GM10847 (cell line): ENCODE data around the gene ZNF836.
A peak's percentile ranks its signal among the peaks of the same experiment; 100 is the strongest.

Experiments
- POLR2A ChIP-seq: IDR thresholded peaks from 2 replicates; pipeline ENCODE4 v1.6.1; 2011; ENCODE audit not compliant: insufficient read length; ENCODE audit errors: extremely low read depth

The ZNF836 gene

DNA sequence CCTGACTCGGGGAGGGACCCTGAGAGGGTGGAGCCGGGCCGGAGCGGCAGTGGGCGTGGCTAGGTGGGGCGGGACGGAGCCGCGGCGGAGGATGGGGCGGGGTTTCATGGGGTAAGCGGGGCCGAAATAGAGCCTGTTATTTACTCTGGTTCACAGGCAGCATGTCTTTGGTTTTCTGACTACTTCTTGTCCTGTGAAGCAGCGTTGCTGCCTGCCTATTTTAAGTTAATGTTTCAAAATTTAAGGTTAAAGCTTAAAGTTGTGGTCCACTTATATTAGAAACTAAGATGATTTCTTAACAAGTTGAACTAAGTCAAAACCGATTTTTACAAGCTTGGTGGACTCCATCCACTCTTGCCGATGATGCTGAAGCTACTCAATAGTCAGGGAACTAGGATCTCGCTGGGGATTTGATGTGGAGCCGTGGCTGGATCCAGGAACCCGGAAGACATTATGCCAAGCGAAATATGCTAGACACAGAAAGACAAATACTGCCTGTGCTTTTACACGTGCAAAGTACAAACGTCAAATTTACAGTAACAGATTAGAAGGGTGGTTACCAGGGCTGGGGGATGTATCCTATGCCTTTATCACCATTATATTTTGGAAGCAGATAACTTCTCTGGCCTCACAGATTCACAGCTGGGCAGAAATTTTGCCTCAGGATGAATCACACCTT, 31.2 kb downstream of the ZNF836 start:
- TF ChIP-seq POLR2A = no peak

DNA sequence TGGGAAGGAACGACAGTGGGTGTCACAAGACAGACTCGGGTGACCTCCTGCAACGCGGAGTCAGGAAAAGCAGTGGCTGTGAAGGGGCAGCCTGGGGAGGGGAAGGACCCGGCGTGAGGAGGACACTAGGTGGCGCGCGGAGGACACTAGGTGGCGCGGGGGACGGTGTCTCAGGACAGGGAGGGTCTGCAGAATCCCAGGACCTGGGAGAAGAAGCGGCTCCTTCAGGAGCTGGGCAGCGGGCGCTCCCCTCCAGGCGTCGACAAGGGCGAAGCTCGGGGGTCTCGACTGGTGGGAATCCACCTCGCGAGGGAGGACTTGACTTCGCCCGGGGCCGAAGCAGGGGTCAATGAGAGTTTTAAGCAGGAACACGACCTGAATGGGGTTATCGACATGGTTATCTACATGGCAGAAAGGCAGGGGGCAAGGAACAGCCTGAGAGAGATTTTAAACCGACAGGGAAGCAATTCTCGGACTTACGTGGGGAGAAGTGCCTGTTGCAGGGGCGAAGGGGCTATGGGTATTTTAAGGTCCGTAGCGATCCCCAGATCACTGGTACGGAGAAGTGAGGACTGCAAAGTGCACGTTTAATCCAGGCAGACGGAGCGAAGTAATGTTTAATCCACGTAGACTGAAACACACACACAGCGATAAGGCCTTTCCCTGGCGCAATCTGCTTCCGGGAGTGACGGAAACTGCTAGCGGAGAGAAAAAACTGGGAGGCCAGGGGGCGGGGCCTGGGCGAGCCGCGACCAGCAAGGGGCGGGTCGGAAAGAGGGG, 32.0 kb downstream of the ZNF836 start, which contains the start of gene ZNF616:
ZNF616 (minus strand) TSS at position 687 of the 780 bp plus-strand sequence. CDS start 9,426 bp downstream, outside the sequence.
- TF ChIP-seq POLR2A = peak; percentile 38

GRCh38 chr19:52138983-52139251, 32.5 kb downstream of the ZNF836 start:
- TF ChIP-seq POLR2A = no peak

DNA sequence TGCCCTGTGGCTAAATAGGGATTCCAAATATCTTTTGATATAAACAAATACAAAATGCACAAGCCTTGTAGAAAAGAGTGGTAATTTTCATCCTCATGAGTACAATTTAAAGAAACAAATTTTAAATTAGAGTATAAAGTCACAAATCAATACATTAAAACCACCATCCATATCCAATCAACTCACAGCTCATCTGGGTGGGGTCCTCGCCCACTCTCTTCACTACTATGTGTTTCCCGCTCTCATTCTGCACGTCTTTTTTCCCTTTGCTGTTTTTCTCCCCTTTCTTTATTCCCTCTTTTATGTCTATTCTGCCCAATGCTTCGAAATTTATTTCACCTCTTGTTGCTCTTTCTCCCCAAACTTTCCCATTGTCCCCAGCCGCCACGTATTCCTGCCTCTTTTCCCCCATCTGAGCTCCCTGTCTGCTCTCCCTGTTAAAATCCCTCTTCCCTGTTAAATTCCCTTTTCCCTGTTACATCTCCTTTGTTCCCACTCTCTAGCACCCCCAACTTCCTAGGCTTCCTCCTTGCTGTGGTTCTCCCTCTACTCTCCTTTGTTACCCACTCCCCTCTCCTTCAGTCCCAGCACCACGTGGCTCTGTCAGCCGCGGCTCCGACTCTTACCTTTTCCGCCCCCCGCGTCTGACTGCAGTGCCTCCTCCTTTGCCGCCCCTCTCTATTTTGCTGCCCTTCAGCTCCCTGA, 33.0 kb downstream of the ZNF836 start:
- TF ChIP-seq POLR2A = no peak

GRCh38 chr19:52120286-52120685, 51.1 kb downstream of the ZNF836 start:
- TF ChIP-seq POLR2A = no peak

DNA sequence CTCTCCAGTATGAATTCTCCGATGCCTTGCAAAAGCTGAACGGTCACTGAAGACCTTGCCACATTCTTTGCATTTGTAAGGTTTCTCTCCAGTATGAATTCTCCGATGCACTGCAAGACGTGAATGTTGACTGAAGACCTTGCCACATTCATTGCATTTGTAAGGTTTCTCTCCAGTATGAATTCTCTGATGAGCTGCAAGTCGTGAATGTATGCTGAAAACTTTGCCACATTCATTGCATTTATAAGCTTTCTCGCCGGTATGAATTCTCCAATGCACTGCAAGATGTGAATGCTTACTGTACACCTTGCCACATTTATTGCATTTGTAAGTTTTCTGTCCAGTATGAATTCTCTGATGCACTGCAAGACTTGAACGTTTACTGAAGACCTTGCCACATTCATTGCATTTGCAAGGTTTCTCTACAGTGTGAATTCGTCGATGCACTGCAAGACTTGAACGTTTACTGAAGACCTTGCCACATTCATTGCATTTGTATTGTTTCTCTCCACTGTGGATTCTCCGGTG, 55.8 kb downstream of the ZNF836 start:
- TF ChIP-seq POLR2A = no peak

GRCh38 chr19:52114691-52115090, 56.7 kb downstream of the ZNF836 start:
- TF ChIP-seq POLR2A = no peak

DNA sequence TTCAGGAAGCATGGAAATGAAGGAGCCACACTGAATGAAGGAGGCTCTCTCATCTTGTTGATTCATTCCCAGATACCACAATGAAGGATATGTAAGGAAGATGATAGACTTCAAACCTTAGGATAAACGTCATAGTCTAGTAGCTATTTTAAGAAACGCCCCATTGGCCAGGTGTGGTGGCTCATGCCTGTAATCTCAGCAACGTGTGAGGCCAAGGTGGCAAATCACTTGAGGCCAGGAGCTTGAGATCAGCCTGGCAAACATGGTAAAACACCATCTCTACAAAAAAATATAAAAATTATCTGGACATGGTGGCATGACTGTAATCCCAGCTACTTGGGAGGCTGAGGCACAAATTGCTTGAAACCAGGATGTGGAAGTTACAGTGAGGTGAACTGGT, 58.8 kb downstream of the ZNF836 start:
- no peak for TF ChIP-seq POLR2A

- no peak for TF ChIP-seq POLR2A
Observed at GRCh38 chr19:52110780-52111179, 60.6 kb downstream of the ZNF836 start.
